GM12878 (cell line): ENCODE data around the gene RPS19BP1. TPM values are rescaled to one million over a fixed set of nuclear protein-coding genes. Genes with fewer than 3 reads are reported as not detected.

Experiments
- ATAC-seq: fragments of 200-7000 bp; cut with Tn5 transposase; 3 replicates; pipeline ENCODE4 v1.9.1; 2020; ENCODE audit warnings: mild to moderate bottlenecking, moderate library complexity
- BruUV-seq: library from RNA; stranded (reverse); fragments of 400-500 nt; replicated peaks from 2 replicates; lab custom pipeline; 2021; lab: Mats Ljungman, UMichigan
- CTCF ChIA-PET: fragments of 300-600 bp; sonication (Branson Sonifier 250); formaldehyde crosslinking; extraction: SDS; loops from one replicate; lab custom pipeline; 2021; ENCODE audit warnings: inconsistent platforms; lab: Yijun Ruan, JAX
- POLR2A ChIA-PET: fragments of 350-600 bp; formaldehyde crosslinking; extraction: SDS; loops from one replicate; lab custom pipeline; 2021; ENCODE audit warnings: inconsistent platforms; lab: Charles Lee
- RAD21 ChIA-PET: fragments of 300-600 bp; sonication (Branson Sonifier 250); formaldehyde crosslinking; loops from one replicate; lab custom pipeline; 2023; ENCODE audit warnings: antibody characterized with exemption; ENCODE audit not compliant: unreplicated experiment; lab: Charles Lee
- SMC1A ChIA-PET: fragments of 300-600 bp; sonication (Branson Sonifier 250); formaldehyde crosslinking; loops from one replicate; lab custom pipeline; 2023; ENCODE audit not compliant: unreplicated experiment, uncharacterized antibody; lab: Charles Lee
- DNase-seq: peaks from one replicate; pipeline ENCODE4 v3.0.0-alpha.2; 2011; ENCODE audit warnings: low read depth, low spot score
- FAIRE-seq: peaks from 3 replicates; lab custom pipeline; 2011; peaks lifted over from hg19 to GRCh38; lab: Jason Lieb, UNC
- H2AFZ ChIP-seq: 2 replicates; pipeline ENCODE4 v1.6.0; 2011; ENCODE audit warnings: low read depth, low read length, control low read depth; ENCODE audit not compliant: control insufficient read depth
- H3K27ac ChIP-seq: 2 replicates; pipeline ENCODE4 v1.5.1; 2011; ENCODE audit warnings: control low read depth; ENCODE audit not compliant: control insufficient read depth, insufficient read depth
- H3K27me3 ChIP-seq, 2 experiments: replicated peaks in 1 of 2; 2 replicates each; pipeline versions ENCODE4 v1.6.0 to v1.6.1; 2011; ENCODE audit warnings: low read length in 1 of 2; ENCODE audit not compliant: control insufficient read depth in 2 of 2, insufficient read depth in 2 of 2
- H3K36me3 ChIP-seq, 2 experiments: 2 replicates each; pipeline ENCODE4 v1.5.1; 2011; ENCODE audit warnings: low read length in 1 of 2; ENCODE audit not compliant: control insufficient read depth in 2 of 2, insufficient read depth in 2 of 2
- H3K4me1 ChIP-seq: 2 replicates; pipeline ENCODE4 v1.6.1; 2011; ENCODE audit warnings: mild to moderate bottlenecking, low read length, moderate library complexity, mixed read lengths; ENCODE audit not compliant: control insufficient read depth, insufficient read depth
- H3K4me2 ChIP-seq: 2 replicates; pipeline ENCODE4 v1.6.0; 2011; ENCODE audit warnings: control low read depth; ENCODE audit not compliant: control insufficient read depth, insufficient read depth
- H3K4me3 ChIP-seq: fragments of 200-600 bp; sonication (generic); 2 replicates; pipeline ENCODE4 v1.5.1; 2016
- H3K79me2 ChIP-seq: 2 replicates; pipeline ENCODE4 v1.6.0; 2011; ENCODE audit warnings: low read length; ENCODE audit not compliant: control insufficient read depth, insufficient read depth
- H3K9ac ChIP-seq: 2 replicates; pipeline ENCODE4 v1.8.0; 2011; ENCODE audit warnings: low read length, control low read depth, mixed read lengths; ENCODE audit not compliant: control insufficient read depth, insufficient read depth
- H3K9me3 ChIP-seq: replicated peaks from 3 replicates; pipeline ENCODE4 v1.5.1; 2011; ENCODE audit warnings: mild to moderate bottlenecking, low read length; ENCODE audit not compliant: control insufficient read depth, insufficient read depth
- H4K20me1 ChIP-seq: 2 replicates; pipeline ENCODE4 v1.6.0; 2011; ENCODE audit not compliant: control insufficient read depth, insufficient read depth
- ASH2L ChIP-seq: fragments of 300-600, 200-600 bp; sonication (generic); IDR thresholded peaks from 2 replicates; pipeline ENCODE4 v1.6.1; 2017; ENCODE audit warnings: low read depth, mild to moderate bottlenecking, borderline replicate concordance
- CEBPZ ChIP-seq: fragments of 150-350 bp; IDR thresholded peaks from 2 replicates; pipeline ENCODE4 v1.6.1; 2016; ENCODE audit warnings: low read depth, low read length
- CHD4 ChIP-seq: fragments of 200-600 bp; sonication (generic); IDR thresholded peaks from 2 replicates; pipeline ENCODE4 v1.6.1; 2016; ENCODE audit warnings: mild to moderate bottlenecking
- ELK1 ChIP-seq: IDR thresholded peaks from 2 replicates; pipeline ENCODE4 v1.6.1; 2012; ENCODE audit warnings: low read depth, low read length, improper control_type of control experiment
- HDGF ChIP-seq: fragments of 450-650 bp; IDR thresholded peaks from 2 replicates; pipeline ENCODE4 v1.6.1; 2016; ENCODE audit warnings: antibody characterized with exemption
- KAT2A ChIP-seq: conservative IDR thresholded peaks from 2 replicates; pipeline ENCODE4 v1.6.1; 2011; ENCODE audit warnings: low read depth, low read length; ENCODE audit not compliant: control insufficient read depth
- NFIC ChIP-seq: IDR thresholded peaks from 2 replicates; pipeline ENCODE4 v1.6.1; 2012; ENCODE audit warnings: low read depth, mild to moderate bottlenecking, inconsistent platforms, low read length, moderate library complexity
- NFXL1 ChIP-seq: fragments of 450-650 bp; IDR thresholded peaks from 2 replicates; pipeline ENCODE4 v1.6.1; 2017; ENCODE audit warnings: antibody characterized with exemption, mild to moderate bottlenecking, borderline replicate concordance
- PAX5 ChIP-seq: IDR thresholded peaks from 2 replicates; pipeline ENCODE4 v1.6.1; 2011; ENCODE audit warnings: low read depth, low read length, borderline replicate concordance
- SMAD1 ChIP-seq: fragments of 450-650 bp; IDR thresholded peaks from 2 replicates; pipeline ENCODE4 v1.6.1; 2018; ENCODE audit warnings: mild to moderate bottlenecking, low read depth; ENCODE audit not compliant: partially characterized antibody
- SP1 ChIP-seq: IDR thresholded peaks from one replicate; pipeline ENCODE4 v1.6.1; 2011; ENCODE audit warnings: low read depth, low read length
- TBL1XR1 ChIP-seq: IDR thresholded peaks from 2 replicates; pipeline ENCODE4 v1.6.1; 2012; ENCODE audit warnings: low read depth, low read length, improper control_type of control experiment
- USF2 ChIP-seq: IDR thresholded peaks from 2 replicates; pipeline ENCODE4 v1.6.1; 2011; ENCODE audit warnings: low read depth, low read length, improper control_type of control experiment, borderline replicate concordance
- WRNIP1 ChIP-seq: IDR thresholded peaks from 2 replicates; pipeline ENCODE4 v1.6.1; 2011; ENCODE audit warnings: low read depth, low read length, improper control_type of control experiment, borderline replicate concordance
- ZNF622 ChIP-seq: fragments of 450-650 bp; IDR thresholded peaks from 2 replicates; pipeline ENCODE4 v1.6.1; 2017; ENCODE audit warnings: mild to moderate bottlenecking, inconsistent platforms
- WGBS: methylation state at CpG from one replicate; pipeline ENCODE4 v1.1.6; 2016; ENCODE audit warnings: low lambda C conversion rate; ENCODE audit not compliant: insufficient replicate concordance, insufficient coverage; ENCODE audit errors: missing lambda C conversion rate; 5-methylcytosine and 5-hydroxymethylcytosine counted together
- in situ Hi-C: fragments of 300-500 bp; cut with MboI; formaldehyde crosslinking; loops from 9 replicates; pipeline ENCODE4 v1.14.3; 2018; ENCODE audit warnings: mixed read lengths
- intact Hi-C: fragments of 100-400 bp; cut with micrococcal nuclease; formaldehyde crosslinking; loops from one replicate; pipeline ENCODE4 v1.14.2; 2022; ENCODE audit not compliant: unreplicated experiment
- polyA plus RNA-seq, 11 experiments: library from polyadenylated mRNA; depleted of rRNA in 4 of 11; unstranded in 6 of 11; stranded (reverse) in 5 of 11; fragments of >200 nt; fragmentation: Nextera tagmentation in 4 of 11; fragmentation: Illumina TruSeq in 1 of 11; extraction: Ambion mirVana in 4 of 11; extraction: Trizol in 1 of 11; gene quantifications; 1 replicate in 1 of 11; 2 replicates in 10 of 11; pipeline versions ENCODE4 v1.2.1 to v1.2.3, GENCODE V29; 2011 to 2016; ENCODE audit warnings: inconsistent platforms in 2 of 11, missing spikeins in 2 of 11, low read depth in 1 of 11
- total RNA-seq, 4 experiments: library from RNA; depleted of rRNA in 3 of 4; stranded (reverse); fragments of >200 nt in 3 of 4; fragmentation: Illumina TruSeq in 1 of 4; extraction: Trizol in 1 of 4; gene quantifications; 2 replicates each; pipeline versions ENCODE4 v1.2.1 to v1.2.3, GENCODE V29; 2013 to 2021

The RPS19BP1 gene
- total and polyA plus RNA-seq, 10 of the 15 experiments (the other 5 are each of a cell fraction or from before 2014, with no cell fraction given): 2.7 to 206 (median 78.6) TPM

- SMC1A ChIA-PET: interaction anchor here (0.8 to 6.2 kb wide), 6 partner anchors 38 to 814 kb away, joined by 3 to 31 read pairs (median 3); no protein-coding TSS in a partner anchor
- Histone ChIP-seq H3K79me2 (peaks cover 33% of the 10 kb centered on the region), H3K9ac (no peak overlapping the region), H3K9me3 (no peaks in the 10 kb centered on the region), H3K4me3 (no peak overlapping the region), H4K20me1 (no peaks in the 10 kb centered on the region), H2AFZ (no peak overlapping the region), H3K4me1 (peaks cover 18% of the 10 kb centered on the region), H3K36me3 (peaks cover 0 to 5% of the 10 kb centered on the region in 2 experiments; a peak in 1 of 4 replicates), H3K27me3 (no peaks in the 10 kb centered on the region), H3K27ac (no peak overlapping the region), H3K4me2 (no peak overlapping the region)
- 72% methylated on average over 11 of the region's 12 CpGs for WGBS
- RAD21 ChIA-PET: interaction anchor here (1.3 to 5.5 kb wide), 3 partner anchors 490 to 510 kb away, joined by 4 to 48 read pairs (median 5); no protein-coding TSS in a partner anchor
- POLR2A ChIA-PET: interaction anchor here (0.6 to 0.8 kb wide), 3 partner anchors 11 to 490 kb away, joined by 3 to 8 read pairs (median 3); no protein-coding TSS in a partner anchor
- DNase-seq (no peak), FAIRE-seq (no peak), ATAC-seq (no peak)
- no TSS peak for BruUV-seq
- in situ Hi-C loops: no loop called here
- TF ChIP-seq HDGF: no peak
- TF ChIP-seq NFIC: no peak
- TF ChIP-seq CHD4: no peak
- no peak for TF ChIP-seq SP1
- TF ChIP-seq NFXL1: no peak
- TF ChIP-seq KAT2A: no peak
- TF ChIP-seq SMAD1: no peak
- no peak for TF ChIP-seq USF2
- no peak for TF ChIP-seq ASH2L
- no peak for TF ChIP-seq CEBPZ
- TF ChIP-seq PAX5: no peak
- TF ChIP-seq WRNIP1: no peak
- TF ChIP-seq ZNF622: no peak
- no peak for TF ChIP-seq ELK1
- TF ChIP-seq TBL1XR1: no peak
- CTCF ChIA-PET: interaction anchor here (0.8 to 17.8 kb wide), 17 partner anchors 9 to 915 kb away, joined by 3 to 372 read pairs (median 4); partner anchors contain the start of gene MIEF1
- intact Hi-C loops: loop anchor here (1.0 to 5.0 kb wide), 2 partner anchors 502 to 813 kb away; partner anchors contain the start of gene ADSL
These were observed 1.6 kb upstream of the RPS19BP1 start for GRCh38 chr22:39534092-39534506.
